ENCODE data around the gene ARL5B.

Gene ARL5B

GRCh38 chr10:18653112-18653511 is 6.1 kb upstream of the ARL5B start:
- Histone ChIP-seq H3K27ac (no peak overlapping the region), H3K4me3 (ENCODE audit: low read depth, low read length) (no peak overlapping the region), H3K27me3 (replicated peaks) (no peaks in the 10 kb centered on the region), H3K36me3 (replicated peaks) (no peaks in the 10 kb centered on the region)
- no peak for DNase-seq
- in situ Hi-C loops (cut with HindIII; ENCODE audit: low pct_ligation_motif_present, low sequenced_read_pairs): no loop called here
- no peak for TF ChIP-seq CTCF (IDR thresholded peaks at IDR 0.05; ENCODE audit: low read depth, low read length, missing control alignments)

- no peaks in the 10 kb centered on the region for H3K27me3 ChIP-seq (replicated peaks)
- no peak for TF ChIP-seq CTCF (IDR thresholded peaks at IDR 0.05; ENCODE audit: low read depth, low read length, missing control alignments)
- DNase-seq: no peak
- H3K4me3 ChIP-seq (ENCODE audit: low read depth, low read length): no peak overlapping the region
- H3K27ac ChIP-seq: no peak overlapping the region
- in situ Hi-C loops (cut with HindIII; ENCODE audit: low pct_ligation_motif_present, low sequenced_read_pairs): no loop called here
- H3K36me3 ChIP-seq (replicated peaks): no peaks in the 10 kb centered on the region
Observed at GRCh38 chr10:18656724-18657123, 2.5 kb upstream of the ARL5B start.

- Histone ChIP-seq H3K27ac (peak overlapping the region; percentile 97), H3K4me3 (ENCODE audit: low read depth, low read length) (peak overlapping the region; percentile 80), H3K27me3 (replicated peaks) (no peaks in the 10 kb centered on the region), H3K36me3 (replicated peaks) (no peaks in the 10 kb centered on the region)
- TF ChIP-seq CTCF (IDR thresholded peaks at IDR 0.05; ENCODE audit: low read depth, low read length, missing control alignments): no peak
- in situ Hi-C loops (cut with HindIII; ENCODE audit: low pct_ligation_motif_present, low sequenced_read_pairs): no loop called here
- DNase-seq: no peak
Observed at GRCh38 chr10:18658271-18659124, 733 bp upstream of the ARL5B start.

GRCh38 chr10:18659819-18660535 is 746 bp downstream of the ARL5B start:
- no peak for DNase-seq
- no peak for TF ChIP-seq CTCF (IDR thresholded peaks at IDR 0.05; ENCODE audit: low read depth, low read length, missing control alignments)
- in situ Hi-C loops (cut with HindIII; ENCODE audit: low pct_ligation_motif_present, low sequenced_read_pairs): no loop called here
- H3K36me3 ChIP-seq (replicated peaks): no peaks in the 10 kb centered on the region
- peak overlapping the region; percentile 97 for H3K27ac ChIP-seq
- peak overlapping the region; percentile 80 for H3K4me3 ChIP-seq (ENCODE audit: low read depth, low read length)
- no peaks in the 10 kb centered on the region for H3K27me3 ChIP-seq (replicated peaks)

- Histone ChIP-seq H3K4me3 (ENCODE audit: low read depth, low read length) (peak overlapping the region; percentile 80), H3K36me3 (replicated peaks) (no peaks in the 10 kb centered on the region), H3K27ac (no peak overlapping the region), H3K27me3 (replicated peaks) (no peaks in the 10 kb centered on the region)
- no peak for DNase-seq
- no peak for TF ChIP-seq CTCF (IDR thresholded peaks at IDR 0.05; ENCODE audit: low read depth, low read length, missing control alignments)
- in situ Hi-C loops (cut with HindIII; ENCODE audit: low pct_ligation_motif_present, low sequenced_read_pairs): no loop called here
Observed at GRCh38 chr10:18660816-18661431, 1.7 kb downstream of the ARL5B start.
